ENCODE measurements around the gene EXOC6B. TPM values are rescaled to one million over a fixed set of nuclear protein-coding genes. Genes with fewer than 3 reads are reported as not detected.

Gene EXOC6B
- total RNA-seq, 4 donors from 2014 or later: 54.0 to 121 (median 78.7) TPM

GRCh38 chr2:72612614-72613160 is 213.1 kb downstream of the EXOC6B start:
- H3K27me3 ChIP-seq: no peaks in the 10 kb centered on the region
- TF ChIP-seq EP300 (IDR thresholded peaks at IDR 0.05): no peak
- TF ChIP-seq POLR2AphosphoS5 (IDR thresholded peaks at IDR 0.05): no peak
- TF ChIP-seq CTCF (IDR thresholded peaks at IDR 0.05): no peak
- no peak for TF ChIP-seq POLR2A (IDR thresholded peaks at IDR 0.05)
- no peaks in the 10 kb centered on the region for H3K36me3 ChIP-seq
- H3K9me3 ChIP-seq: peaks cover 6% of the 10 kb centered on the region
- H3K4me3 ChIP-seq: no peak overlapping the region
- no peak overlapping the region for H3K27ac ChIP-seq
- 74% methylated on average over 4 of the region's 4 CpGs for WGBS
- peaks cover 5% of the 10 kb centered on the region for H3K4me1 ChIP-seq
- no peak for DNase-seq (ENCODE audit: low spot score in 2 of 2)

GRCh38 chr2:72607189-72607588 is 218.6 kb downstream of the EXOC6B start:
- Histone ChIP-seq H3K27me3 (no peaks in the 10 kb centered on the region), H3K27ac (no peak overlapping the region), H3K36me3 (no peaks in the 10 kb centered on the region), H3K4me1 (no peaks in the 10 kb centered on the region), H3K4me3 (no peak overlapping the region), H3K9me3 (no peaks in the 10 kb centered on the region)
- WGBS: 89% methylated on average over 2 of the region's 2 CpGs
- TF ChIP-seq POLR2AphosphoS5 (IDR thresholded peaks at IDR 0.05) (no peak), EP300 (IDR thresholded peaks at IDR 0.05) (no peak), POLR2A (IDR thresholded peaks at IDR 0.05) (no peak), CTCF (IDR thresholded peaks at IDR 0.05) (no peak)
- DNase-seq (ENCODE audit: low spot score in 2 of 2): no peak

GRCh38 chr2:72605836-72606442 is 219.9 kb downstream of the EXOC6B start:
- no peak overlapping the region for H3K4me3 ChIP-seq
- no peaks in the 10 kb centered on the region for H3K36me3 ChIP-seq
- TF ChIP-seq EP300 (IDR thresholded peaks at IDR 0.05): no peak
- TF ChIP-seq CTCF (IDR thresholded peaks at IDR 0.05): peak in 1 of 2 donors; percentile 44
- TF ChIP-seq POLR2A (IDR thresholded peaks at IDR 0.05): no peak
- TF ChIP-seq POLR2AphosphoS5 (IDR thresholded peaks at IDR 0.05): no peak
- 84% methylated on average over 3 of the region's 3 CpGs for WGBS
- no peak for DNase-seq (ENCODE audit: low spot score in 2 of 2)
- H3K27ac ChIP-seq: no peak overlapping the region
- H3K27me3 ChIP-seq: no peaks in the 10 kb centered on the region
- no peaks in the 10 kb centered on the region for H3K4me1 ChIP-seq
- H3K9me3 ChIP-seq: no peaks in the 10 kb centered on the region

GRCh38 chr2:72604468-72604867 is 221.4 kb downstream of the EXOC6B start:
- DNase-seq (ENCODE audit: low spot score in 2 of 2): no peak
- Histone ChIP-seq H3K4me1 (no peaks in the 10 kb centered on the region), H3K4me3 (no peak overlapping the region), H3K36me3 (no peaks in the 10 kb centered on the region), H3K9me3 (no peaks in the 10 kb centered on the region), H3K27me3 (no peaks in the 10 kb centered on the region), H3K27ac (no peak overlapping the region)
- TF ChIP-seq POLR2A (IDR thresholded peaks at IDR 0.05): no peak

GRCh38 chr2:72603481-72603880 is 222.4 kb downstream of the EXOC6B start:
- no peaks in the 10 kb centered on the region for H3K27me3 ChIP-seq
- no peaks in the 10 kb centered on the region for H3K9me3 ChIP-seq
- TF ChIP-seq EP300 (IDR thresholded peaks at IDR 0.05) (no peak), POLR2A (IDR thresholded peaks at IDR 0.05) (no peak)
- no peaks in the 10 kb centered on the region for H3K36me3 ChIP-seq
- WGBS: 89% methylated on average over 2 of the region's 2 CpGs
- no peak overlapping the region for H3K27ac ChIP-seq
- no peaks in the 10 kb centered on the region for H3K4me1 ChIP-seq
- H3K4me3 ChIP-seq: no peak overlapping the region
- DNase-seq (ENCODE audit: low spot score in 2 of 2): no peak

- no peaks in the 10 kb centered on the region for H3K9me3 ChIP-seq
- H3K27me3 ChIP-seq: no peaks in the 10 kb centered on the region
- DNase-seq (ENCODE audit: low spot score in 2 of 2): no peak
- no peak overlapping the region for H3K4me3 ChIP-seq
- WGBS: 87% methylated on average over 3 of the region's 3 CpGs
- no peaks in the 10 kb centered on the region for H3K4me1 ChIP-seq
- no peaks in the 10 kb centered on the region for H3K36me3 ChIP-seq
- TF ChIP-seq EP300 (IDR thresholded peaks at IDR 0.05) (no peak), POLR2A (IDR thresholded peaks at IDR 0.05) (no peak), CTCF (IDR thresholded peaks at IDR 0.05) (no peak), POLR2AphosphoS5 (IDR thresholded peaks at IDR 0.05) (no peak)
- H3K27ac ChIP-seq: no peak overlapping the region
Measured at GRCh38 chr2:72602711-72603110, 223.1 kb downstream of the EXOC6B start.

Measured in suprapubic skin (tissue), 4 donors.